H1 (cell line): ENCODE data around the gene METTL5. TPM values are rescaled to one million over a fixed set of nuclear protein-coding genes. Genes with fewer than 3 reads are reported as not detected.

ENCODE experiments used
- CTCF ChIA-PET: fragments of 300-600 bp; sonication (Branson Sonifier 250); formaldehyde crosslinking; loops from one replicate; lab custom pipeline; 2021; ENCODE audit not compliant: partially characterized antibody; lab: Charles Lee
- POLR2A ChIA-PET: fragments of 300-600 bp; sonication (Branson Sonifier 250); formaldehyde crosslinking; loops from one replicate; lab custom pipeline; 2021; ENCODE audit warnings: inconsistent platforms; ENCODE audit not compliant: partially characterized antibody; lab: Charles Lee
- DNase-seq, 2 experiments: peaks; one replicate each; pipeline versions ENCODE4 v3.0.0 to v3.0.0-alpha.2; 2010 to 2022; ENCODE audit warnings: low spot score in 2 of 2, low read depth in 1 of 2, mixed read lengths in 1 of 2
- FAIRE-seq: peaks from 2 replicates; lab custom pipeline; 2011; peaks lifted over from hg19 to GRCh38; lab: Jason Lieb, UNC
- H2AFZ ChIP-seq: 2 replicates; pipeline ENCODE4 v1.8.1; 2012; ENCODE audit warnings: low read length, inconsistent platforms
- H2AK5ac ChIP-seq: 2 replicates; pipeline ENCODE4 v1.6.1; 2013; ENCODE audit warnings: low read depth, low read length
- H2BK120ac ChIP-seq: replicated peaks from 2 replicates; pipeline ENCODE3; 2013; ENCODE audit warnings: low read depth, low read length, inconsistent platforms
- H2BK12ac ChIP-seq: 2 replicates; pipeline ENCODE4 v1.6.1; 2013; ENCODE audit warnings: low read depth, low read length
- H2BK15ac ChIP-seq: 2 replicates; pipeline ENCODE4 v1.6.1; 2013; ENCODE audit warnings: low read length
- H2BK20ac ChIP-seq: 2 replicates; pipeline ENCODE4 v1.6.1; 2013; ENCODE audit warnings: low read length
- H2BK5ac ChIP-seq: 2 replicates; pipeline ENCODE4 v1.6.1; 2013; ENCODE audit warnings: low read depth, low read length
- H3K14ac ChIP-seq: 2 replicates; pipeline ENCODE4 v1.6.1; 2013; ENCODE audit warnings: inconsistent platforms; ENCODE audit not compliant: insufficient read length
- H3K18ac ChIP-seq: 2 replicates; pipeline ENCODE4 v1.6.1; 2013; ENCODE audit warnings: low read length; ENCODE audit errors: extremely low read depth
- H3K23ac ChIP-seq: 2 replicates; pipeline ENCODE4 v1.6.1; 2013; ENCODE audit warnings: inconsistent platforms; ENCODE audit not compliant: insufficient read length
- H3K23me2 ChIP-seq: 2 replicates; pipeline ENCODE4 v1.6.1; 2013; ENCODE audit warnings: low read depth, low read length
- H3K27ac ChIP-seq: 2 replicates; pipeline ENCODE4 v1.6.1; 2011; ENCODE audit warnings: low read depth, low read length, inconsistent platforms
- H3K27me3 ChIP-seq, 4 experiments: replicated peaks in 1 of 4; 1 replicate in 1 of 4; 2 replicates in 3 of 4; pipeline versions ENCODE4 v1.6.1 to v1.8.1; 2011 to 2013; ENCODE audit warnings: low read length in 3 of 4, mild to moderate bottlenecking in 3 of 4, inconsistent platforms in 2 of 4, mixed read lengths in 2 of 4, moderate library complexity in 1 of 4; ENCODE audit not compliant: control insufficient read depth in 3 of 4, insufficient read depth in 3 of 4; ENCODE audit errors: extremely low read depth in 1 of 4
- H3K36me3 ChIP-seq, 4 experiments: 2 replicates each; pipeline versions ENCODE4 v1.6.1 to v1.8.1; 2011 to 2013; ENCODE audit warnings: mild to moderate bottlenecking in 4 of 4, low read length in 3 of 4, moderate library complexity in 2 of 4, control low read depth in 1 of 4, inconsistent platforms in 1 of 4; ENCODE audit not compliant: insufficient read depth in 4 of 4, control insufficient read depth in 2 of 4
- H3K4ac ChIP-seq: replicated peaks from 2 replicates; pipeline ENCODE3; 2013; ENCODE audit warnings: low read length, low read depth, mixed read lengths, inconsistent platforms; ENCODE audit not compliant: insufficient read length
- H3K4me1 ChIP-seq, 4 experiments: replicated peaks in 1 of 4; 1 replicate in 1 of 4; 2 replicates in 3 of 4; pipeline versions ENCODE4 v1.6.1 to v1.8.1; 2011 to 2013; ENCODE audit warnings: low read length in 3 of 4, inconsistent platforms in 2 of 4, mixed read lengths in 1 of 4; ENCODE audit not compliant: insufficient read depth in 4 of 4, control insufficient read depth in 3 of 4
- H3K4me2 ChIP-seq, 2 experiments: 2 replicates each; pipeline versions ENCODE4 v1.6.1 to v1.8.1; 2011 to 2013; ENCODE audit warnings: low read depth in 2 of 2, low read length in 2 of 2, control low read depth in 1 of 2, inconsistent platforms in 1 of 2, mild to moderate bottlenecking in 1 of 2; ENCODE audit not compliant: insufficient read depth in 1 of 2
- H3K4me3 ChIP-seq, 4 experiments: fragments of 200-600, 300-600 bp in 1 of 4; sonication (generic), shearing (Covaris generic), sonication (Bioruptor Twin) in 1 of 4; 2 replicates each; pipeline versions ENCODE4 v1.5.1 to v1.8.1; 2011 to 2016; ENCODE audit warnings: low read length in 4 of 4, low read depth in 3 of 4, control low read depth in 2 of 4, inconsistent platforms in 2 of 4, mild to moderate bottlenecking in 2 of 4, mixed read lengths in 1 of 4, moderate library complexity in 1 of 4; ENCODE audit not compliant: insufficient read depth in 2 of 4; ENCODE audit errors: extremely low read depth in 1 of 4
- H3K56ac ChIP-seq: replicated peaks from 2 replicates; pipeline ENCODE3; 2013; ENCODE audit warnings: low read depth, mild to moderate bottlenecking, mixed read lengths, low read length, inconsistent platforms; ENCODE audit not compliant: insufficient read length
- H3K79me1 ChIP-seq: 2 replicates; pipeline ENCODE4 v1.6.1; 2013; ENCODE audit warnings: low read depth, low read length, control low read depth
- H3K79me2 ChIP-seq, 2 experiments: 2 replicates each; pipeline versions ENCODE4 v1.6.1 to v1.8.1; 2012 to 2013; ENCODE audit warnings: low read length in 2 of 2, mild to moderate bottlenecking in 2 of 2, inconsistent platforms in 1 of 2; ENCODE audit not compliant: insufficient read depth in 2 of 2, control insufficient read depth in 1 of 2
- H3K9ac ChIP-seq, 4 experiments: replicated peaks in 1 of 4; 1 replicate in 1 of 4; 2 replicates in 3 of 4; pipeline versions ENCODE4 v1.6.1 to v1.8.1; 2011 to 2013; ENCODE audit warnings: low read depth in 3 of 4, low read length in 3 of 4, control low read depth in 2 of 4, mild to moderate bottlenecking in 2 of 4, moderate library complexity in 2 of 4, inconsistent platforms in 1 of 4; ENCODE audit errors: extremely low read depth in 1 of 4
- H3K9me3 ChIP-seq, 2 experiments: 2 replicates each; pipeline versions ENCODE4 v1.6.1 to v1.8.1; 2012 to 2013; ENCODE audit warnings: mild to moderate bottlenecking in 2 of 2, moderate library complexity in 2 of 2, control low read depth in 1 of 2, inconsistent platforms in 1 of 2, low read depth in 1 of 2, low read length in 1 of 2, mixed read lengths in 1 of 2; ENCODE audit not compliant: insufficient read depth in 2 of 2
- H4K20me1 ChIP-seq, 2 experiments: replicated peaks in 1 of 2; 2 replicates each; pipeline versions ENCODE3 to v1.8.1; 2011 to 2013; ENCODE audit warnings: inconsistent platforms in 2 of 2, low read length in 2 of 2, mild to moderate bottlenecking in 1 of 2; ENCODE audit not compliant: insufficient read depth in 2 of 2, control insufficient read depth in 1 of 2
- H4K5ac ChIP-seq: 2 replicates; pipeline ENCODE4 v1.6.1; 2013; ENCODE audit warnings: low read length, low read depth, mixed read lengths, inconsistent platforms; ENCODE audit not compliant: insufficient read length
- H4K8ac ChIP-seq: 2 replicates; pipeline ENCODE4 v1.8.0; 2013; ENCODE audit warnings: mild to moderate bottlenecking, moderate library complexity, low read length, inconsistent platforms; ENCODE audit not compliant: insufficient read depth; ENCODE audit errors: extremely low read depth
- H4K91ac ChIP-seq: replicated peaks from 2 replicates; pipeline ENCODE3; 2013; ENCODE audit warnings: low read length, mixed read lengths, inconsistent platforms; ENCODE audit not compliant: insufficient read length
- CREB1 ChIP-seq: IDR thresholded peaks from 2 replicates; pipeline ENCODE4 v1.6.1; 2012; ENCODE audit warnings: inconsistent platforms
- WGBS, 2 experiments: shearing (Covaris generic) in 1 of 2; methylation state at CpG; one replicate each; pipeline versions ENCODE4 v1.1.6 to v1.1.7; 2013 to 2015; ENCODE audit warnings: low lambda C conversion rate in 2 of 2, mixed read lengths in 2 of 2, inconsistent platforms in 1 of 2, low coverage in 1 of 2, missing lambda C conversion rate in 1 of 2; ENCODE audit not compliant: insufficient replicate concordance in 2 of 2, insufficient coverage in 1 of 2, insufficient read length in 1 of 2; ENCODE audit errors: extremely low coverage in 1 of 2, missing lambda C conversion rate in 1 of 2; 5-methylcytosine and 5-hydroxymethylcytosine counted together
- polyA plus RNA-seq, 7 experiments: library from polyadenylated mRNA; depleted of rRNA in 3 of 7; stranded (reverse) in 5 of 7; unstranded in 2 of 7; fragments of >200 nt in 5 of 7; fragments of 200-250 nt in 2 of 7; gene quantifications; 1 replicate in 5 of 7; 2 replicates in 1 of 7; 4 replicates in 1 of 7; pipeline versions ENCODE4 v1.2.1 to v1.2.3, GENCODE V29; 2011 to 2013; ENCODE audit warnings: missing spikeins in 2 of 7, mixed read lengths in 2 of 7
- total RNA-seq: library from RNA; stranded (reverse); fragmentation: NEBNext Ultra II Directional; extraction: Animal tissue kit (Norgen Biotek cat#: 25700); gene quantifications from 2 replicates; pipeline ENCODE4 v1.2.1, GENCODE V29; 2021

The METTL5 gene
- total and polyA plus RNA-seq, 2 of the 8 experiments (the other 6 are each of a cell fraction or from before 2014, with no cell fraction given) = 34.5 to 74.1 TPM

- no peak overlapping the region for H3K4me2 ChIP-seq
- POLR2A ChIA-PET = interaction anchor here (1.4 kb wide), 1 partner anchor 10 kb away, joined by 3 read pairs; no protein-coding TSS in a partner anchor
- H4K91ac ChIP-seq = no peak overlapping the region
- no peaks in the 10 kb centered on the region for H4K20me1 ChIP-seq
- no peaks in the 10 kb centered on the region for H3K23me2 ChIP-seq
- no peak overlapping the region for H2BK20ac ChIP-seq
- H2AFZ ChIP-seq = no peak overlapping the region
- H3K14ac ChIP-seq = no peak overlapping the region
- no peak overlapping the region for H2BK12ac ChIP-seq
- no peak overlapping the region for H3K23ac ChIP-seq
- H3K18ac ChIP-seq = no peak overlapping the region
- no peak overlapping the region for H3K27ac ChIP-seq
- H2BK5ac ChIP-seq = no peak overlapping the region
- no peaks in the 10 kb centered on the region for H3K9me3 ChIP-seq
- H3K27me3 ChIP-seq = no peaks in the 10 kb centered on the region
- no peak overlapping the region for H3K4ac ChIP-seq
- H3K79me1 ChIP-seq = no peaks in the 10 kb centered on the region
- H3K9ac ChIP-seq = no peak overlapping the region
- no peak overlapping the region for H2BK15ac ChIP-seq
- H3K56ac ChIP-seq = no peak overlapping the region
- no peak overlapping the region for H3K4me3 ChIP-seq
- H3K4me1 ChIP-seq = no peaks in the 10 kb centered on the region
- DNase-seq (no peak), FAIRE-seq (no peak)
- peaks cover 0 to 35% of the 10 kb centered on the region in 2 experiments; a peak in 2 of 4 replicates for H3K79me2 ChIP-seq
- H4K8ac ChIP-seq = no peak overlapping the region
- H4K5ac ChIP-seq = no peak overlapping the region
- 91% methylated on average over 2 of the region's 2 CpGs; no CpG with 5 or more reads in 1 of the 2 experiments for WGBS, 2 experiments
- no peak overlapping the region for H2BK120ac ChIP-seq
- no peak overlapping the region for H2AK5ac ChIP-seq
- no peak for TF ChIP-seq CREB1
- CTCF ChIA-PET = no interaction called here
- H3K36me3 ChIP-seq = peaks cover 0 to 3% (median 0%) of the 10 kb centered on the region in 4 experiments; a peak in 1 of 8 replicates
These were observed 14.2 kb upstream of the METTL5 start for GRCh38 chr2:169838743-169839489.
